Endothelial cell of umbilical vein (primary cell): ENCODE data around the gene EFCAB8. TPM values are rescaled to one million over a fixed set of nuclear protein-coding genes. Genes with fewer than 3 reads are reported as not detected.

Experiments used
- BruUV-seq: library from RNA; stranded (reverse); fragments of 400-500 nt; replicated peaks from 2 replicates; lab custom pipeline; 2021; lab: Mats Ljungman, UMichigan
- CTCF ChIA-PET: fragments of 300-600, 350-600 bp; sonication (Branson Sonifier 250); formaldehyde crosslinking; loops from one replicate; lab custom pipeline; 2021; ENCODE audit warnings: antibody characterized with exemption, inconsistent platforms; lab: Charles Lee
- POLR2A ChIA-PET: fragments of 300-600, 350-600 bp; sonication (Branson Sonifier 250); formaldehyde crosslinking; loops from one replicate; lab custom pipeline; 2021; ENCODE audit warnings: antibody characterized with exemption, inconsistent platforms; lab: Charles Lee
- DNase-seq: peaks from one replicate; pipeline ENCODE4 v3.0.0-alpha.2; 2011; ENCODE audit warnings: low read depth, low spot score
- FAIRE-seq: peaks from 2 replicates; lab custom pipeline; 2011; peaks lifted over from hg19 to GRCh38; lab: Jason Lieb, UNC
- H2AFZ ChIP-seq: 2 replicates; pipeline ENCODE4 v1.6.0; 2012; ENCODE audit warnings: low read depth, low read length, control low read depth, inconsistent platforms
- H3K27ac ChIP-seq: 2 replicates; pipeline ENCODE4 v1.5.1; 2011; ENCODE audit warnings: low read depth, mild to moderate bottlenecking, control low read depth, low read length, moderate library complexity; ENCODE audit not compliant: insufficient read depth
- H3K27me3 ChIP-seq, 2 experiments: 2 replicates each; pipeline versions ENCODE4 v1.6.0 to v1.6.1; 2011; ENCODE audit warnings: low read length in 2 of 2, mixed read lengths in 1 of 2; ENCODE audit not compliant: control insufficient read depth in 2 of 2, insufficient read depth in 2 of 2
- H3K36me3 ChIP-seq, 2 experiments: 2 replicates in 1 of 2; 3 replicates in 1 of 2; pipeline ENCODE4 v1.5.1; 2011; ENCODE audit warnings: low read length in 2 of 2, mild to moderate bottlenecking in 1 of 2, moderate library complexity in 1 of 2; ENCODE audit not compliant: control insufficient read depth in 2 of 2, insufficient read depth in 2 of 2; ENCODE audit errors: extremely low read depth in 1 of 2
- H3K4me1 ChIP-seq: 3 replicates; pipeline ENCODE4 v1.5.1; 2011; ENCODE audit warnings: mild to moderate bottlenecking, low read length; ENCODE audit not compliant: control insufficient read depth, insufficient read depth; ENCODE audit errors: extremely low read depth
- H3K4me2 ChIP-seq: 2 replicates; pipeline ENCODE4 v1.6.1; 2011; ENCODE audit warnings: low read length, control low read depth, mixed read lengths; ENCODE audit not compliant: insufficient read depth
- H3K4me3 ChIP-seq, 3 experiments: fragments of 200-600 bp in 1 of 3; sonication (generic), shearing (Covaris generic) in 1 of 3; replicated peaks in 1 of 3; 2 replicates each; pipeline ENCODE4 v1.5.1; 2011 to 2016; ENCODE audit warnings: control low read depth in 3 of 3, low read length in 3 of 3, mild to moderate bottlenecking in 2 of 3, inconsistent platforms in 1 of 3, low read depth in 1 of 3, moderate library complexity in 1 of 3; ENCODE audit not compliant: insufficient read depth in 1 of 3
- H3K79me2 ChIP-seq: 2 replicates; pipeline ENCODE4 v1.6.0; 2012; ENCODE audit warnings: low read length, inconsistent platforms; ENCODE audit not compliant: control insufficient read depth, insufficient read depth
- H3K9ac ChIP-seq: replicated peaks from 2 replicates; pipeline ENCODE3; 2011; ENCODE audit warnings: low read length, control low read depth; ENCODE audit not compliant: insufficient read depth; ENCODE audit errors: extremely low read depth
- H3K9me1 ChIP-seq: replicated peaks from 3 replicates; pipeline ENCODE4 v1.6.0; 2011; ENCODE audit warnings: mild to moderate bottlenecking, low read length; ENCODE audit not compliant: control insufficient read depth, insufficient read depth; ENCODE audit errors: extremely low read depth
- H3K9me3 ChIP-seq: replicated peaks from 2 replicates; pipeline ENCODE4 v1.5.1; 2012; ENCODE audit warnings: low read length, inconsistent platforms; ENCODE audit not compliant: control insufficient read depth, insufficient read depth
- H4K20me1 ChIP-seq: replicated peaks from 2 replicates; pipeline ENCODE3; 2011; ENCODE audit warnings: mild to moderate bottlenecking, low read length; ENCODE audit not compliant: control insufficient read depth, insufficient read depth; ENCODE audit errors: extremely low read depth
- EZH2 ChIP-seq: IDR thresholded peaks from 2 replicates; pipeline ENCODE4 v1.6.1; 2012; ENCODE audit warnings: borderline replicate concordance, low read depth, mild to moderate bottlenecking, moderate library complexity, low read length, inconsistent platforms; ENCODE audit not compliant: severe bottlenecking
- FOS ChIP-seq: IDR thresholded peaks from 2 replicates; pipeline ENCODE4 v1.6.1; 2011; ENCODE audit warnings: mild to moderate bottlenecking, low read length, moderate library complexity, borderline replicate concordance; ENCODE audit not compliant: insufficient read depth
- GATA2 ChIP-seq: IDR thresholded peaks from 2 replicates; pipeline ENCODE4 v1.7.0; 2011; ENCODE audit warnings: low read depth, mild to moderate bottlenecking, moderate library complexity, mixed read lengths, low read length; ENCODE audit not compliant: insufficient read length, insufficient read depth
- JUN ChIP-seq: IDR thresholded peaks from 2 replicates; pipeline ENCODE4 v1.6.1; 2011; ENCODE audit warnings: borderline replicate concordance, low read depth; ENCODE audit not compliant: insufficient read length, insufficient read depth
- MAX ChIP-seq: IDR thresholded peaks from 2 replicates; pipeline ENCODE4 v1.6.1; 2011; ENCODE audit not compliant: insufficient read depth, insufficient read length
- MYC ChIP-seq: IDR thresholded peaks from one replicate; pipeline ENCODE4 v1.6.1; 2011; ENCODE audit warnings: mild to moderate bottlenecking, low read depth, low read length
- POLR2A ChIP-seq: IDR thresholded peaks from 2 replicates; pipeline ENCODE4 v1.6.1; 2012; ENCODE audit warnings: low read depth, mild to moderate bottlenecking, control low read depth, low read length
- POLR2AphosphoS5 ChIP-seq: IDR thresholded peaks from 2 replicates; pipeline ENCODE4 v1.6.1; 2012; ENCODE audit warnings: low read depth, mild to moderate bottlenecking, control low read depth, low read length, moderate library complexity; ENCODE audit not compliant: insufficient read depth
- dilution Hi-C: fragments of 300-500 bp; cut with MboI; formaldehyde crosslinking; loops from one replicate; pipeline ENCODE4 v1.15.0; 2019; ENCODE audit warnings: low sequenced_read_pairs; ENCODE audit not compliant: extremely low pct_ligation_motif_present
- intact Hi-C: fragments of 100-400 bp; cut with micrococcal nuclease; formaldehyde crosslinking; loops from one replicate; pipeline ENCODE4 v1.10.0; 2022
- polyA plus RNA-seq, 4 experiments: library from polyadenylated mRNA; depleted of rRNA in 3 of 4; stranded (reverse) in 3 of 4; unstranded in 1 of 4; fragments of >200 nt; gene quantifications; 2 replicates each; pipeline versions ENCODE4 v1.2.1 to v1.2.3, GENCODE V29; 2011 to 2012; ENCODE audit warnings: missing spikeins in 1 of 4
- total RNA-seq: library from RNA; stranded (reverse); gene quantifications from 2 replicates; pipeline ENCODE4 v1.2.3, GENCODE V29; 2021
- TF ChIP-seq, protein P1 (sequence below), 2 donors: IDR thresholded peaks; 1 replicate in 1 of 2; 2 replicates in 1 of 2; pipeline ENCODE4 v1.5.1; 2011; ENCODE audit warnings: low read length in 2 of 2, mild to moderate bottlenecking in 2 of 2, moderate library complexity in 2 of 2, control low read depth in 1 of 2, inconsistent platforms in 1 of 2, low read depth in 1 of 2; ENCODE audit not compliant: insufficient read depth in 1 of 2; ENCODE audit errors: extremely low read depth in 1 of 2

EFCAB8 gene
- total and polyA plus RNA-seq, 2 donors (not counting 3 experiments of a cell fraction or from before 2014, with no cell fraction given) = 0.01 to 0.31 TPM

DNA sequence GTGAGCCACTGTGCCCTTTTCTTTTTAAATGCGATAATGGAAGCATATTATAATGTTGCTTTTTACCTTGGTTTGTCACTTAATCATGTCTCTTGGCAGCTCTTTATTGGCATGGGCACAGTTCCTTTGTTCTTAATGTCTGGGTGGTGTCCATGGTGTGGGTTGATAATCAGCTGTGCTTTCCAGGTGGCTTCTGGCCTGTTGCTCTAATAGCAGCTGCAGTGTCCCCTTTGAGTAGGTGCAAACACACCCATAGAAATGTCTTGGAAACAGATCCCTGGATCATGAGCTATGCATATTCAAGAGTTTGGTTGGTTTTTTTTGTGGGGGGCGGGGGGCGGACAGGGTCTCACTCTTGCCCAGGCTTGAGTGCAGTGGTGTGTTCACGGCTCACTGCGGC lies 29.9 kb downstream of the EFCAB8 start:
- no peak for FAIRE-seq

More for the DNA sequence above, 29.9 kb downstream of the EFCAB8 start:
- dilution Hi-C loops = no loop called here
- ChIA-PET CTCF (interaction anchor here (1.0 to 2.1 kb wide), 2 partner anchors 14 to 99 kb away, joined by 3 to 6 read pairs; no protein-coding TSS in a partner anchor), POLR2A (interaction anchor here (0.7 kb wide), 1 partner anchor 116 kb away, joined by 6 read pairs; the partner anchor contains the start of gene SUN5)
- intact Hi-C loops = no loop called here
- Histone ChIP-seq H2AFZ (no peak overlapping the region), H3K79me2 (no peaks in the 10 kb centered on the region), H3K9ac (no peak overlapping the region), H3K4me1 (no peaks in the 10 kb centered on the region), H3K27ac (no peak overlapping the region), H3K9me1 (no peaks in the 10 kb centered on the region), H3K9me3 (no peaks in the 10 kb centered on the region), H3K36me3 (no peaks in the 10 kb centered on the region), H4K20me1 (no peaks in the 10 kb centered on the region), H3K4me3 (no peak overlapping the region), H3K27me3 (no peaks in the 10 kb centered on the region), H3K4me2 (no peak overlapping the region)
- BruUV-seq = no TSS peak
- DNase-seq = no peak
- no peak for TF ChIP-seq MAX
- TF ChIP-seq POLR2A = no peak
- TF ChIP-seq FOS = no peak
- TF ChIP-seq POLR2AphosphoS5 = no peak
- TF ChIP-seq JUN = no peak
- TF ChIP-seq EZH2 = no peak
- no peak for TF ChIP-seq MYC
- TF ChIP-seq GATA2 = no peak
- TF ChIP-seq, protein P1, sequence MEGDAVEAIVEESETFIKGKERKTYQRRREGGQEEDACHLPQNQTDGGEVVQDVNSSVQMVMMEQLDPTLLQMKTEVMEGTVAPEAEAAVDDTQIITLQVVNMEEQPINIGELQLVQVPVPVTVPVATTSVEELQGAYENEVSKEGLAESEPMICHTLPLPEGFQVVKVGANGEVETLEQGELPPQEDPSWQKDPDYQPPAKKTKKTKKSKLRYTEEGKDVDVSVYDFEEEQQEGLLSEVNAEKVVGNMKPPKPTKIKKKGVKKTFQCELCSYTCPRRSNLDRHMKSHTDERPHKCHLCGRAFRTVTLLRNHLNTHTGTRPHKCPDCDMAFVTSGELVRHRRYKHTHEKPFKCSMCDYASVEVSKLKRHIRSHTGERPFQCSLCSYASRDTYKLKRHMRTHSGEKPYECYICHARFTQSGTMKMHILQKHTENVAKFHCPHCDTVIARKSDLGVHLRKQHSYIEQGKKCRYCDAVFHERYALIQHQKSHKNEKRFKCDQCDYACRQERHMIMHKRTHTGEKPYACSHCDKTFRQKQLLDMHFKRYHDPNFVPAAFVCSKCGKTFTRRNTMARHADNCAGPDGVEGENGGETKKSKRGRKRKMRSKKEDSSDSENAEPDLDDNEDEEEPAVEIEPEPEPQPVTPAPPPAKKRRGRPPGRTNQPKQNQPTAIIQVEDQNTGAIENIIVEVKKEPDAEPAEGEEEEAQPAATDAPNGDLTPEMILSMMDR (IDR thresholded peaks at IDR 0.05; ENCODE audit: extremely low read depth in 1 of 2, insufficient read depth in 1 of 2, low read depth in 1 of 2, low read length in 2 of 2) = no peak
